SK-N-SH (cell line): ENCODE data around the gene ASPSCR1. TPM values are rescaled to one million over a fixed set of nuclear protein-coding genes. Genes with fewer than 3 reads are reported as not detected.

Experiments used
- CTCF ChIP-seq: fragments of 200-600 bp; sonication (generic); IDR thresholded peaks from 2 replicates; pipeline ENCODE4 v1.6.1; 2017; ENCODE audit warnings: antibody characterized with exemption, mild to moderate bottlenecking, moderate library complexity
- EP300 ChIP-seq, 2 experiments: IDR thresholded peaks; 2 replicates each; pipeline versions ENCODE4 v1.4.0 to v1.6.1; 2012; ENCODE audit warnings: borderline replicate concordance in 1 of 2, low read depth in 1 of 2, low read length in 1 of 2
- FOSL2 ChIP-seq: IDR thresholded peaks from 2 replicates; pipeline ENCODE4 v1.4.0; 2012; ENCODE audit warnings: low read depth, mild to moderate bottlenecking, moderate library complexity, borderline replicate concordance
- FOXJ3 ChIP-seq: sonication (generic); formaldehyde crosslinking; IDR thresholded peaks from 2 replicates; pipeline ENCODE4 v1.5.1; 2020; ENCODE audit warnings: mild to moderate bottlenecking, missing genetic modification reagents
- FOXM1 ChIP-seq: IDR thresholded peaks from 2 replicates; pipeline ENCODE4 v1.4.0; 2012; ENCODE audit warnings: low read depth, mild to moderate bottlenecking
- IRF3 ChIP-seq: fragments of 150-350 bp; IDR thresholded peaks from 2 replicates; pipeline ENCODE4 v1.6.1; 2016; ENCODE audit warnings: mild to moderate bottlenecking, low read depth, low read length
- JUND ChIP-seq: IDR thresholded peaks from 2 replicates; pipeline ENCODE4 v1.4.0; 2012
- MXI1 ChIP-seq: IDR thresholded peaks from 2 replicates; pipeline ENCODE4 v1.6.1; 2012; ENCODE audit warnings: mild to moderate bottlenecking, low read depth, low read length, improper control_type of control experiment
- NFIC ChIP-seq: IDR thresholded peaks from 2 replicates; pipeline ENCODE4 v1.4.0; 2012; ENCODE audit warnings: borderline replicate concordance
- NRF1 ChIP-seq: IDR thresholded peaks from 2 replicates; pipeline ENCODE4 v1.6.1; 2012; ENCODE audit warnings: low read depth, mild to moderate bottlenecking, low read length
- POLR2AphosphoS5 ChIP-seq: IDR thresholded peaks from 2 replicates; pipeline ENCODE4 v1.6.1; 2012; ENCODE audit warnings: low read depth, low read length
- RAD21 ChIP-seq: IDR thresholded peaks from 2 replicates; pipeline ENCODE4 v1.6.1; 2012; ENCODE audit warnings: mild to moderate bottlenecking, low read length
- REST ChIP-seq: IDR thresholded peaks from 2 replicates; pipeline ENCODE4 v1.6.1; 2012; ENCODE audit warnings: mild to moderate bottlenecking, low read depth, low read length, moderate library complexity
- RXRA ChIP-seq: IDR thresholded peaks from 2 replicates; pipeline ENCODE4 v1.4.0; 2012; ENCODE audit warnings: low read depth, mild to moderate bottlenecking, borderline replicate concordance
- SIN3A ChIP-seq: IDR thresholded peaks from 2 replicates; pipeline ENCODE4 v1.6.1; 2012; ENCODE audit warnings: low read depth, mild to moderate bottlenecking, low read length, moderate library complexity, borderline replicate concordance
- TAF1 ChIP-seq: IDR thresholded peaks from 2 replicates; pipeline ENCODE4 v1.6.1; 2012; ENCODE audit warnings: low read depth, mild to moderate bottlenecking, low read length, moderate library complexity, borderline replicate concordance
- TCF12 ChIP-seq: IDR thresholded peaks from 2 replicates; pipeline ENCODE4 v1.4.0; 2012
- USF2 ChIP-seq: fragments of 150-350 bp; IDR thresholded peaks from 2 replicates; pipeline ENCODE4 v1.6.1; 2017; ENCODE audit warnings: antibody characterized with exemption, low read length, low read depth, borderline replicate concordance
- YY1 ChIP-seq: IDR thresholded peaks from 2 replicates; pipeline ENCODE4 v1.4.0; 2012; ENCODE audit warnings: low read depth, mild to moderate bottlenecking
- polyA plus RNA-seq, 3 experiments: library from polyadenylated mRNA; depleted of rRNA; stranded (reverse); fragments of >200 nt; gene quantifications; 2 replicates each; pipeline ENCODE4 v1.2.3, GENCODE V29; 2012

The ASPSCR1 gene
- polyA plus RNA-seq, 1 of the 3 experiments (the other 2 are of a cell fraction), result 36.2 TPM

GRCh38 chr17:81959362-81960129, 17.9 kb upstream of the ASPSCR1 start (continued):
- TF ChIP-seq REST (no peak), CTCF (peak; percentile 62), NRF1 (no peak; the same call in 1 of the 2 replicates), FOXJ3 (CRISPR knock-in tag) (no peak), EP300 (IDR thresholded peaks at IDR 0.05; ENCODE audit: borderline replicate concordance in 1 of 2, low read depth in 1 of 2, low read length in 1 of 2) (peak in 1 of 2 experiments; percentile 17; a peak in 1 of 4 replicates), POLR2AphosphoS5 (no peak), RXRA (no peak), SIN3A (no peak), FOXM1 (no peak), MXI1 (peak; percentile 64; the same call in 1 of the 2 replicates), USF2 (no peak), IRF3 (no peak), RAD21 (peak; percentile 92), TCF12 (no peak; the same call in 1 of the 2 replicates), FOSL2 (no peak), TAF1 (no peak), YY1 (no peak), JUND (no peak), NFIC (no peak)
